ENCODE results near the gene PBX2. TPM values are rescaled to one million over a fixed set of nuclear protein-coding genes. Genes with fewer than 3 reads are reported as not detected.

The PBX2 gene
- total RNA-seq, 1 donor from 2014 or later = 16.3 TPM

GRCh38 chr6:32210191-32210601 is 20.2 kb upstream of the PBX2 start:
- DNase-seq (ENCODE audit: low read depth) (no peak), FAIRE-seq (no peak)
- Histone ChIP-seq H3K27me3 (ENCODE audit: control insufficient read depth, insufficient read depth, low read length) (no peaks in the 10 kb centered on the region), H3K4me3 (ENCODE audit: low read depth, low read length) (no peak overlapping the region), H3K36me3 (ENCODE audit: control insufficient read depth, insufficient read depth, low read length) (no peaks in the 10 kb centered on the region)
- TF ChIP-seq CTCF (IDR thresholded peaks at IDR 0.05; ENCODE audit: insufficient read depth, low read length, severe bottlenecking) = no peak

- Histone ChIP-seq H3K36me3 (ENCODE audit: control insufficient read depth, insufficient read depth, low read length) (no peaks in the 10 kb centered on the region), H3K4me3 (ENCODE audit: low read depth, low read length) (no peak overlapping the region), H3K27me3 (ENCODE audit: control insufficient read depth, insufficient read depth, low read length) (no peaks in the 10 kb centered on the region)
- FAIRE-seq (no peak), DNase-seq (ENCODE audit: low read depth) (no peak)
- no peak for TF ChIP-seq CTCF (IDR thresholded peaks at IDR 0.05; ENCODE audit: insufficient read depth, low read length, severe bottlenecking)
Observed at GRCh38 chr6:32208996-32209395, 19.0 kb upstream of the PBX2 start.

- DNase-seq (ENCODE audit: low read depth) = no peak
- H3K27me3 ChIP-seq (ENCODE audit: control insufficient read depth, insufficient read depth, low read length) = no peaks in the 10 kb centered on the region
Observed at GRCh38 chr6:32204268-32204715, 14.3 kb upstream of the PBX2 start.

DNA sequence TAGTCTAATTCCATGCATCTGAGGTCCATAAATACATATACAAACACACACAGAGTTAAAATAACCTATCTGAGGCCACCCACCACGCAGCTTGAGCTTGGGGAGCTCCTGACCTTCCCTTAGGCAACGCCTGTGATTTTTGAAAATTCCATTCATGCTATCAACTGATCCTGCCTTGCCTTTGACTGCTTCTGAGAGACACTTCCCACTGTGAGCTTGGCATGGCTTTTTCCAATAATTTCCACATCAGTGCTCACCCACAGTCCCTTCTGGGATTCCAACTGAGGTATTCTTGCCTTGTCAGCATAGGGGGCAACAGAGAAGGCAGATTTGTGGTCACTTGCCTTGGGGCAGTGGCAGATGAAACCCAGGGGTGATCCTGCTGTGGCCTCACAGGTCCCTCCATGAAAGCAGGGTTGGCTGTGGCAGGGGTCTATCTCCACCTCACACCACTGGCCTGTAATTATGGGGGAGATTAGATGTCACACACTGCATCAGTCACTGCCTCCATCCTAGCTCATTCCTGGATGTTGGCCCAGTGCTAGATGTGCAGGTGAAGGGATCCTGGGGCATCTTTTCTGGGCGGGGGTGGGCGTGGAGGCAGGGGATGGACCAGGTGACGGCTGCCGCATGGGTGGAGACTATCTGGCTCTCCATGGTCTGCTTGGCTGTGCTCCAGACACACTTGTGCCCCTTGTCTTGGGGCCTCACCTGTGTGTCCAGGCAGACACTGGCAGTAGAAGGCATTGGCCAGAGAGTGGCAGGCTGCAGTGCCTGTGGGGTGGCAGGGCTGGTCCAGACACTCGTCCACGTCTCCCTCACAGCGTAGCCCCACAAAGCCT is 13.6 kb upstream of the PBX2 start:
- H3K27me3 ChIP-seq (ENCODE audit: control insufficient read depth, insufficient read depth, low read length) = no peaks in the 10 kb centered on the region
- no peak for DNase-seq (ENCODE audit: low read depth)
- peak; percentile 7 for FAIRE-seq
- TF ChIP-seq CTCF (IDR thresholded peaks at IDR 0.05; ENCODE audit: insufficient read depth, low read length, severe bottlenecking) = no peak
- H3K4me3 ChIP-seq (ENCODE audit: low read depth, low read length) = no peak overlapping the region
- H3K36me3 ChIP-seq (ENCODE audit: control insufficient read depth, insufficient read depth, low read length) = no peaks in the 10 kb centered on the region

More at GRCh38 chr6:32204268-32204715, 14.3 kb upstream of the PBX2 start:
- TF ChIP-seq CTCF (IDR thresholded peaks at IDR 0.05; ENCODE audit: insufficient read depth, low read length, severe bottlenecking) = no peak
- FAIRE-seq = no peak
- H3K4me3 ChIP-seq (ENCODE audit: low read depth, low read length) = no peak overlapping the region
- no peaks in the 10 kb centered on the region for H3K36me3 ChIP-seq (ENCODE audit: control insufficient read depth, insufficient read depth, low read length)

GRCh38 chr6:32202186-32202585 is 12.2 kb upstream of the PBX2 start:
- Histone ChIP-seq H3K36me3 (ENCODE audit: control insufficient read depth, insufficient read depth, low read length) (no peaks in the 10 kb centered on the region), H3K4me3 (ENCODE audit: low read depth, low read length) (no peak overlapping the region), H3K27me3 (ENCODE audit: control insufficient read depth, insufficient read depth, low read length) (no peaks in the 10 kb centered on the region)
- FAIRE-seq (no peak), DNase-seq (ENCODE audit: low read depth) (no peak)
- no peak for TF ChIP-seq CTCF (IDR thresholded peaks at IDR 0.05; ENCODE audit: insufficient read depth, low read length, severe bottlenecking)
